ENCODE data around the gene RNF130. TPM values are rescaled to one million over a fixed set of nuclear protein-coding genes. Genes with fewer than 3 reads are reported as not detected.

Gene RNF130
- total RNA-seq, 1 donor from 2014 or later = 45.9 TPM

DNA sequence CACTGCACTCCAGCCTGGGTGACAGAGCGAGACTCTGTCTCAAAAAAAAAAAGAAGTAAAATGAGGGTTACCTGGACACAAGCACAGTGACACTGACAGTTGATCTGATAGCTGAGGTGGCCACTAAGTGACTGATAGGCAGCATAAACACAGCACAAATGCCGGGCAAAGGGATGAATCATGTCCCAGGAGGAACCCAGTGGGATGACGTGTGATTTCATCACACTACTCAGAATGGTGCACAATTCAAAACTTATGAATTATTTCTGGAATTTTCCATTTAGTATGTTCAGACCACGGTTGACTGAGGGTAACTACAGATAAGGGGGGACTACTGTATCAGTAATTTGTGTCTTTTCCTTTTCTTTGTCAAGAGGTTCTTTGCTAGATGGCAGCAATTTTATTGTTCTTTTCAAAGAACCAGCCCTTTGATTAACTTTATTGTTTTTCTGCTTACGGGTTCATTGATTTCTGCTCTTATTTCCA, 34.3 kb upstream of the RNF130 start:
- H3K27ac ChIP-seq (replicated peaks) = no peak overlapping the region
- TF ChIP-seq, protein P1, sequence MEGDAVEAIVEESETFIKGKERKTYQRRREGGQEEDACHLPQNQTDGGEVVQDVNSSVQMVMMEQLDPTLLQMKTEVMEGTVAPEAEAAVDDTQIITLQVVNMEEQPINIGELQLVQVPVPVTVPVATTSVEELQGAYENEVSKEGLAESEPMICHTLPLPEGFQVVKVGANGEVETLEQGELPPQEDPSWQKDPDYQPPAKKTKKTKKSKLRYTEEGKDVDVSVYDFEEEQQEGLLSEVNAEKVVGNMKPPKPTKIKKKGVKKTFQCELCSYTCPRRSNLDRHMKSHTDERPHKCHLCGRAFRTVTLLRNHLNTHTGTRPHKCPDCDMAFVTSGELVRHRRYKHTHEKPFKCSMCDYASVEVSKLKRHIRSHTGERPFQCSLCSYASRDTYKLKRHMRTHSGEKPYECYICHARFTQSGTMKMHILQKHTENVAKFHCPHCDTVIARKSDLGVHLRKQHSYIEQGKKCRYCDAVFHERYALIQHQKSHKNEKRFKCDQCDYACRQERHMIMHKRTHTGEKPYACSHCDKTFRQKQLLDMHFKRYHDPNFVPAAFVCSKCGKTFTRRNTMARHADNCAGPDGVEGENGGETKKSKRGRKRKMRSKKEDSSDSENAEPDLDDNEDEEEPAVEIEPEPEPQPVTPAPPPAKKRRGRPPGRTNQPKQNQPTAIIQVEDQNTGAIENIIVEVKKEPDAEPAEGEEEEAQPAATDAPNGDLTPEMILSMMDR (IDR thresholded peaks at IDR 0.05; ENCODE audit: borderline replicate concordance) = no peak
- DNase-seq = no peak

DNA sequence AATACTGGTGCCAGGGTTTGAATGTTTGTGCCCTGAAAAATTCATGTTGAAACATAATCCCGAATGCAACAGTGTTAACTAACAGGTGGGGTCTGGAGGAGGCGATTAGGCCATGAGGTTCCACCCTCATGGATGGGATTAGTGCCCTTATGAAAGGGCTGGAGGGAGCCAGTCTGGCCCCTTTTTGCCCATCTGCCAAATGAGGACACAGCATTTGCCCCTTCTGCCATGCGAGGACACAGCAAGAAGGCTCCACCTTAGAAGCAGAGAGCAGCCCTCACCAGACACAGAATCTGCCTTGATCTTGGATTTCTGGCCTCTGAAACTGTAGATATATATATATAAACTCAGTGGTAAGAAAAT, 32.6 kb upstream of the RNF130 start:
- no peak overlapping the region for H3K27ac ChIP-seq (replicated peaks)
- DNase-seq = no peak
- intact Hi-C loops (cut with micrococcal nuclease) = no loop called here
- H3K9me3 ChIP-seq (replicated peaks) = peaks cover 31% of the 10 kb centered on the region
- H3K36me3 ChIP-seq = no peaks in the 10 kb centered on the region
- no peak overlapping the region for H3K4me3 ChIP-seq
- peaks cover 52% of the 10 kb centered on the region for H3K27me3 ChIP-seq (ENCODE audit: low read depth)
- TF ChIP-seq, protein P1 (IDR thresholded peaks at IDR 0.05; ENCODE audit: borderline replicate concordance) = no peak
- no peaks in the 10 kb centered on the region for H3K4me1 ChIP-seq

More for the DNA sequence above, 34.3 kb upstream of the RNF130 start:
- intact Hi-C loops (cut with micrococcal nuclease) = no loop called here
- Histone ChIP-seq H3K36me3 (no peaks in the 10 kb centered on the region), H3K9me3 (replicated peaks) (peaks cover 31% of the 10 kb centered on the region), H3K4me1 (no peaks in the 10 kb centered on the region), H3K27me3 (ENCODE audit: low read depth) (peaks cover 35% of the 10 kb centered on the region), H3K4me3 (no peak overlapping the region)

DNA sequence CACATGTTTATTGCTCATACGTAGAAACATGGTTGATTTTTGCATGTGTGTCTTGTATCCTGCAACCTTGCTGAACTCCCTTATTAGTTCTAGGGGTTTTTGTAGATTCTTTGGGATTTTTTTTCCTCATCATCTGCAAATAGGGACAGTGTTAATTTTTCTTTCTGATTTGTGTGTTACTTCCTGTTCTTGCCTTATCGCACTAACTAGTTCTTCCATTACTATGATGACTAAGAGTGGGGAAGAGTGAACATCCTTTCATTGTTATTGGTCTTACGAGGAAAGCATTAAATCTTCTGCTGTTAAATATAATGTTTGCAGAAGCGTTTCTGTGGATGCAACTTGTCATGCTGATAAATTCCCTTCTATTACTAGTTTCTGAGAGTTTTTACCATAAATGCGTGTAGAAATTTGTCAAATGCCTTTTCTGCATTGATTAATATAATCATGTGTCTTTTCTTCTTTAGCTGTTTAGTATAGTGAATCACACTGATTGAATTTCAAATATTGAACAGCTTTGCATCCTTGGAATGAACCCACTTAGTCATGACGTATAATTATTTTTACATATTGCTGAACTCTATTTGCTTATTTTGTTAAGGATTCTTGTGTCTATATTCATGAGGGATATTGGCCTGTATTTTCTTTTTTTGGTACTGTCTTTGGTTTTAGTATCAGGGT, 32.1 kb upstream of the RNF130 start:
- H3K9me3 ChIP-seq (replicated peaks) = peaks cover 30% of the 10 kb centered on the region
- intact Hi-C loops (cut with micrococcal nuclease) = no loop called here

DNA sequence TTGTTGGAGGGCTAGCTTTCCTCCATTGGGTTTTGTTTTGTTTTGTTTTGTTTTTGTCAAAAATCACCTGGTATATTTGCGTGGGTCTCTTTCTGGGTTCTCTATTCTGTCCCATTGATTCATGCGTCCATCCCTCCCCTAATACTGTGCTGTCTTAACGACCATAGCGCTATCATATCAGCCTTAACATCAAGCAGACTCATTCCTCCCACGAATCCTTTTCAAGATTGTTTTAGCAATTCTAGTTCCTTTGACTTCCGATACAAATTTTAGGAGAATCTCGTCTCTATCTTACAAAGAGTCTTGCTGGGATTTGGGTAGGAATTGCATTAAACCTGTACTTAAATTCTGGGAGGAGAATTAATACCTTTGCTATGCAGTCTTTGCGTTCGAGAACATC, 31.1 kb upstream of the RNF130 start:
- H3K27ac ChIP-seq (replicated peaks) = no peak overlapping the region
- H3K9me3 ChIP-seq (replicated peaks) = peaks cover 21% of the 10 kb centered on the region
- TF ChIP-seq, protein P1 (IDR thresholded peaks at IDR 0.05; ENCODE audit: borderline replicate concordance) = no peak
- no peaks in the 10 kb centered on the region for H3K4me1 ChIP-seq
- H3K4me3 ChIP-seq = no peak overlapping the region
- no peak for DNase-seq
- intact Hi-C loops (cut with micrococcal nuclease) = no loop called here
- H3K36me3 ChIP-seq = no peaks in the 10 kb centered on the region
- H3K27me3 ChIP-seq (ENCODE audit: low read depth) = peaks cover 63% of the 10 kb centered on the region

More for the DNA sequence above, 32.1 kb upstream of the RNF130 start:
- Histone ChIP-seq H3K4me3 (no peak overlapping the region), H3K27me3 (ENCODE audit: low read depth) (peaks cover 55% of the 10 kb centered on the region), H3K36me3 (no peaks in the 10 kb centered on the region), H3K27ac (replicated peaks) (no peak overlapping the region), H3K4me1 (no peaks in the 10 kb centered on the region)
- TF ChIP-seq, protein P1 (IDR thresholded peaks at IDR 0.05; ENCODE audit: borderline replicate concordance) = no peak
- DNase-seq = no peak

DNA sequence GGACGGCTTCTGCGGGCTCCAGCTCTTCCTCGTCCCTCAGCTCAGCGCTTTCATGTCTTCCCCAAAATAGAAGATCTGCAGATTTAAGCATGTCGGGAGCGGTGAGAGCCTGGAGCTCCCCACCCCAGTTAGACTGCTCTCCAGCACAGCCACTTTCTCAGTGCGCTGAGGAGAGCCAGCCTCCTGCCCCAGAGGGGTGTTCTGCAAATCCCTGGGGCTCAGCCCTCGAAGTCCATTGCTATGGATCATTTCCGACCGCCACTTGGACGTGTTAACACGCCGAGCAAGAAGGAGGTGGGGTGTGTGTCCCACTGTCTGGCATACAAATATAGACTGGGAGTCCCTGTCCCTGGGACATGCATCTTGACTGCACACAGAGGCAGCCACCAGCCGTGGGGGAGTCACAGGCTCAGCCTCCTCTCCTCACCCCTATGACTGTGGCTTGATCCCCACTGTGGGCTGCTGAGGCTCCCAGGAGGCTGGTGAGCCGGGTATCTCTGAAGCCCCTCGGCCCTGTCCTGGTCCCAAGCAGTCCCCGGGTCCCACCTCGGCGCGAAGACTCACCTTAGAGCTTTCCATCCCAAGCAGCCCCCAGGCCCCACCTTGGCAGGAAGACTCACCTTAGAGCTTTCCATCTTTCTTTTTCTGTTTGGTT, 30.0 kb upstream of the RNF130 start:
- Histone ChIP-seq H3K36me3 (no peaks in the 10 kb centered on the region), H3K4me1 (no peaks in the 10 kb centered on the region), H3K4me3 (no peak overlapping the region), H3K27me3 (ENCODE audit: low read depth) (peaks cover 63% of the 10 kb centered on the region), H3K9me3 (replicated peaks) (peaks cover 10% of the 10 kb centered on the region), H3K27ac (replicated peaks) (no peak overlapping the region)
- no peak for DNase-seq
- intact Hi-C loops (cut with micrococcal nuclease) = no loop called here
- TF ChIP-seq, protein P1 (IDR thresholded peaks at IDR 0.05; ENCODE audit: borderline replicate concordance) = no peak
